Hematopoietic multipotent progenitor cell treated with erythropoietin and hydrocortisone succinate and interleukin-3 and kit ligand, for 15 days (in vitro differentiated cells): ENCODE measurements around the gene NET1.

Experiments
- DNase-seq: peaks from one replicate; pipeline ENCODE4 v3.0.0-alpha.2; 2015; ENCODE audit warnings: low spot score

The NET1 gene

DNA sequence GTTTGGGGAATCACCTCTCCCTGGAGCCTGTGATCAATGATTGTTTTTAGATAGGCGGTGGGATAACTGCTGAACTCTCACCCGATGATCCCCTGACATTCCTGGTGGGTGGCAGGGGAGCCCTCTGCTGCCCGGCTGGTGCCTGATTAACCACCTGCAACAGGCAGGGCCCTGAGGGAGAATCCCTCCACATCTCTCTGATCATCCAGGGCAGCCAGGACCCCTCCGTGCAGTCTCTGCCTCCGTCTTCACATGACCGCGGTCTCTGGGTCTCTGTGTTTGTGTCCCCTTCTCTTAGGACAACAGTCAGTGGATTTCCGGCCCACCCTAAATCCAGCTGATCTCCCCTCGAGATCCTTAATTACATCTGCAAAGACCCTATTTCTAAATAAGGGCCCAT lies 69.7 kb downstream of the NET1 start:
- no peak for DNase-seq

DNA sequence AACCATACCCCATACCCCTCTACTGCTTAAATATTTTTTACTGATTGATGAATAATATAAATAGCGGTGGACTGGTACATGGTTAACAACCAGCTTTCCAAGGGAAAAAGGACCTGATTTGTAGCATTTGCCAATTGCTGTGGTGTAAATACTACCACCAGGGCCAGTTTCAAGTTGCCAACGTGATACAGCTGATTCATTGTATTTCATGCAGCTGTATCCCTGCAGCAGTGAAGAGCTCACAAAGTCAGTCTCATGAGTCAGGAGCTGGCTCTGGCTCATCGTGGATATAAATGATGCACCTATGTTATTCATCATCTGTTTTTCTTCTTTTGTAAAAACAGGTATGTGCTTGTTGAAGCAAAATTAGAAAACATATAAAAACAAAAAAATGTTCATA lies 71.8 kb downstream of the NET1 start:
- DNase-seq, result no peak

DNA sequence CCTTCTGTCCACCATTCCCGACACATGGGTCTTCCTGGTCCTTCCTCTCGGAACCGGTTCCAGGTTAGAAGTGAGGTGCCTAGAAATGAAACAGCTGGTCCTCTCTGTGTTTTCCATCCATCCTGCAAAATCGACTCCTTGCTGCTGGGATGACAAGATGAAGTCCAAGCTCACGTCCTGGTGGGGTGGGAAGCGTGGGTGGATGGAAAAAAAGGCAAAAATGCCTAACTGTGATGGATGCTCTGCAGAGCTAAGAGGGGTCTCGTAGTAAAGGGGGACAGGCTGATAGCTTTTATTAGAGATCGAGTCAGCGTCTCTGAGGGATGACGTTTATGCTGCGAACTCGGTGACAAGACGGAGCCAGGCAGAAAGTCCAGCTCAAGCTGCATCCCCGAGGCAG lies 72.9 kb downstream of the NET1 start:
- DNase-seq, result no peak

DNA sequence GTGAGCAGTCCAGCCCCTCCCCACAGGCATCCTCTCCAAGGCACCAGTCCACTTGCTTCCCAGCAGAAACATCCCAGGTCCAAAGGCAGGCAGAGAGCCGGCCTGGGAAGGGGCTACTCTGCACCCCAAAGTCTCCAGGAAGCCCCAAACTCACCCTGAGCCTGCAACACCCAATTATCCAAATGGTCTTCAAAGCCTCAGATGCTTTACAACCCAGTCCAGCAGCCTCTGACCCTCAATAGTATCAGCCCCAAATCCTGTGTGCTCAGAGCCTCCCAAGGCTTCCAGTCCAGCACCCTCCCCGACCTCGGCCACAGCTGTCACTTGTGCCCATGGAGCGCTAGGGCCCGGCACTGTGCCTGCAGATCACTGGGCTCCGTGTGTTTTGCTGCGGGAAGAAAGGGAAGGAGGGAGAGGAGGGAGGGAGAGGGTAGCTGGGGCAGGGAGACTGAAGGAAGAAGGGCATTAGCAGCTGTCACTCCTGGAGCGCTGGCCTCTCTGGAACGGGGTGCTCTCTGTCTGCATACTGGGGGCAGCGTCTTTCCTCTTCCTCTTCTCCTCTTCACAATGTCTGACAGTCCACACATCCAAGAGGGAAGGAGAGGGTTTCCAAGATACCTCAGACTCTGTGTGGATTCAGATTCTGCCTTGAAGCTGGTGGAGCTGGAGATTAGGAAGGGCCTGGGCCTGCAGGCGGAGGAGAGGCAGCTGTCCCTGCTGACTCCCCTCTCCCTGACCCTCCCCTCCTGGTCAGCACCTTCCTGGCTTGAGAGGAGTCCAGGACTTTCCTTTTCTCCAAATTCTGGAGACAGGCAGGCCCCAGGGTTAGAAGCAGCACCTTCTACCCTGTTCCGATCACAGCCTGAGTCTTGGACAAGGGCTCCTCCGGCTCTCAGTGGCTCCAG lies 73.8 kb downstream of the NET1 start:
- DNase-seq, result no peak

DNA sequence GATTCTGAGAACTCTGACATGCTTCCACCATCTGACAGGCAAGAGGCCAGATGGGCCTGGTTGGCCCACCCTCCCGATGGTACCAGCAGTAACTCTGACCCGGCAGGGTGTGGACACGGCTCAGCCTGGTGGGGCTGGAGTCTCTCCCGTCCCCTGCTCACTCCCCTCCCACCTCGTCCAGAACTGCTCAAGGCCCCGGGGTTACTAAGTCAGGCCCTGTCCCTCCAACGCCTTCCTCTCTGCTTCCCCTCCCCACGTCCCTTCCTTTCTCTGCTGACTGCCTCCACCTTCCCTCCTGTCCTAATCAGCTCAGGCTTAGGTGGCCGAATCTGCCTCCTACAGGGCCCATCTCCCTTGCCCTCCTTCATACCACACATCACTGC lies 74.5 kb downstream of the NET1 start:
- DNase-seq, result no peak

DNA sequence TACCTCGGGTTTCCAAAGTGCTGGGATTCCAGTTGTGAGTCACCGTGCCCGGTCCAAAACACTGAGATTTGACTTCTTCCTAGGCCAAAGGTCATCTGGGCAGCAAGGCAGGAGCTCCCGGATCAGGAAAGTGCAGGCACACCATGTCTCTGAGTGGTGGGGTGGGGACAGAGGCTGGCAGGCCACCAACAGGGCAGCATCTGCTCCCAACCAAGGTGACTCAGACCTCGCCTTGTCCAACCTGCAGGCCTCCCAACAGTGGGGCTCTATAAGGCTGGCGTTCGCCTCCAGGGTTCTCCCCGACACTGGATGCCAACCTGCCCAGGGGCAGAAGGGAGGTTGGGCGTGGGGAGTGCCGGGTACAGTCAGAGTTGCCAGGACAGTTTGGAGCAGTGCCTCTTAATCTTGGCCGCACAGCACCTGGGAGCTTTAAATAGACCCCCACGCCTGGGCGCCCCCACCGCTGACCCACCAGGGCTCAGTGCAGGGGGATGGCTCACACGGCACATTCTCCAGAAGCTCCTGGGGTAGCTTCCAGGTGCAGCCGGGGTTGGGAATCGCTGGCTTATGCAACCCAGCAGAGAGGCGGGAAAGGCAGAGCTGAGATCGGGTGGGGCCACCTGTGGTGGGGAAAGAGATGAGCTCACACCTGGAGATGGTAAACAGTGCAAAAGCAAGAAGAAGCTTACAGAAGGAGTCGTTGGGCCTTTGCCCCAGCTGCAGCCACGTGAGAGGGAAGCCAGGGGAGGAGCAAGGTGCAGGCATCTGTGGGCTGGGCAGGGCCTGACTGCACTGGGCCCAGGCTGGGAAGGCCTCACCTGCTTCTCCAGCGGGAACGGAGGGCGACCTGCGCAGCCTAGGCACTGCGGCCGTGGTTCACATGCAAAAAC lies 76.2 kb downstream of the NET1 start:
- no peak for DNase-seq

DNA sequence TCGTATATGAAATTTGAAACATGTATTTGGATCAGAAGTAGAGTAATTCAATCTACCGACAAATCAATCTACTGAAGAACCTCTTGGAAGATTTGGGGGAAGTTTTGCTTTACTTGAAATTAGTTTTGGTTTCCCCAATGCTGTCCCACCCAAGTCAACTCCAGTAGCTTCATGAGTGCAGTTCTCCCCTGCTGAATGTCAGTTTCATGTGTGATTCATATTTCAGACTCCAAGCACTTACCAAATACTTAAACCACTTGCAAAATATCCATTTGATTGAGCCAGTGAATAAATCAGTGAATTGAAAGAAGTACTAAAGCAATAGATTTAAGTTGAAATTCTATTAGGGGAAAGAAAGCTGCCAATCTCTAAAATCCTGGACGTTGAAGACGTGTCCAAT lies 77.7 kb downstream of the NET1 start:
- no peak for DNase-seq

DNA sequence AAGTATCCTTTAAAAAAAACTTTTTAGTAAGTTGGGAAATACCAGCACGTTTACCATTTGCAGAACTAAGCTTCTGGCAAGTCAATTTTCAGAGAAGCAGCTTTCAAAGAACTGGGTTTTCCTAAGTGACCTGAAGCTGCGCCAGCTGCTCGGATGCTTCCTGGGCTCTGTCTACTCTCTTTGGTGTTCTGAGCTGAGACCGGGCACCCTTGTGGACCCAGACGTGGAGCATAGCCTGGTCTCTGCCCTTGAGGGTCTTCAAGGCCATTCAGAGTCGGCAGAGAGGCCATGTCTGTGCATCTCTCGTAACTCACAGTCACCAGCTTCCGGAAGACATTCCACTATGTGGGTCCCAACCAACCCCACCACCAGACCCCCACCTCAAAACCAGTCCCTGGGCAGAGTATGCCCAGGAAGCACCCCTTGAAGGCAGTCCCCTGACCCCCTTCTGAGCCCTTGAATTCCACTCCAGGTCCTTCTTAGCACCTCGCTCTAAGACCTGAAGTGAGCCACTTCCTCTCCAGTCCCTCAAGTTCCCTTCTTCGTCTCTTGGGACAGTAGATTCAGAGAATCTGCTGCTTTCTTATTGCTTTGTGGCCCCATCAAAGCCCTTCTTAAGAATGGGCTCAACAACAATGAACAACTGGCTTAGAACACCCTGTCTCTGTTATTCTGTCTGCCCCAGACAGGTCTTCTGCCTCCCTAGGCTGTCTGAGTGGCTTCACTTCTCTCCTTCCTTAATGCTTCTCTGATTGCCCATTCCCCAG lies 78.5 kb downstream of the NET1 start:
- DNase-seq, result no peak

DNA sequence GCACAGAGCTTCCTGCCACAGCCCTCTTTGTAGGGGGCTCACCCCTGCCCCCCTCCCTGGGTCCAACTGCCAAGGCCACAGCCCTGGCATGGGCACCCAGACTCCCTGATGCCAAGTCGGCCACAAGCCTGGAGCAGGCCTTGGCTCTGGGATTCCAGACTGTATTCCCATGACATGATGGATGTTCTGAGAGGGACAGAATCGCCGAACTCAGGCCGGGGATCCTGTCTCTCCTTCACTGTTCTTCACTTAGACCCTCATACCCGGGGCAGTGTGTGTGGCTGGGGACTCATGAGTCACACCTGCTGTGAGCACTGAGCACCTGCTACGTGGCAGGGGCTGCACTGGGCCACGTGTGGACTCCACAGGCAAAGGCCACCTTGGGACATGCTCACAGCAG lies 79.1 kb downstream of the NET1 start:
- DNase-seq, result no peak

DNA sequence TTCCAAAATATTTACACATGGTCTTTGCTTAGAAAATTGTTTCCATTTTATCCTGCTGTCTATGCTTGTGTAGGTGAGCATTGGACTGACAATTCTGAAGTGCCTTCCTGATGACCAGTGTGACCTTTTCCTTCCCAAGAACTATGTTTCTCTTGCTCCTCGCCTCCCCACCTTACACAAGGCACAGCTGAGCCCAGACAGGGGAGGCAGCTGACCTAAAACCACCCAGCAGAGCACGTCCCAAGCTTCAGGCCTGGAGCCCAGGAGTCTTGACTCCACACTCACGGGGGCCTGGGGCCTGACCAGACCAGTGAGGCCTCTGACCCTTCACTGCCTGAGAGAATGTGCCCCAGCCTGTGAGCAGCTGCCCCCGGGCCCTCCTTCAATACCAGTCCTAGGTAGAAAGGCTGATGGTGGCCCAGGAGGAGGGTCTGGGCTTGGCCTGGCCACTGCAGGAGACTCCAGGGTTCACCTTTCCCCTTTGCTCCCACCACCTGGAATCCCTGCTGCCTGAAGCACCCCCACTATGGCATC lies 80.0 kb downstream of the NET1 start:
- DNase-seq, result no peak

DNA sequence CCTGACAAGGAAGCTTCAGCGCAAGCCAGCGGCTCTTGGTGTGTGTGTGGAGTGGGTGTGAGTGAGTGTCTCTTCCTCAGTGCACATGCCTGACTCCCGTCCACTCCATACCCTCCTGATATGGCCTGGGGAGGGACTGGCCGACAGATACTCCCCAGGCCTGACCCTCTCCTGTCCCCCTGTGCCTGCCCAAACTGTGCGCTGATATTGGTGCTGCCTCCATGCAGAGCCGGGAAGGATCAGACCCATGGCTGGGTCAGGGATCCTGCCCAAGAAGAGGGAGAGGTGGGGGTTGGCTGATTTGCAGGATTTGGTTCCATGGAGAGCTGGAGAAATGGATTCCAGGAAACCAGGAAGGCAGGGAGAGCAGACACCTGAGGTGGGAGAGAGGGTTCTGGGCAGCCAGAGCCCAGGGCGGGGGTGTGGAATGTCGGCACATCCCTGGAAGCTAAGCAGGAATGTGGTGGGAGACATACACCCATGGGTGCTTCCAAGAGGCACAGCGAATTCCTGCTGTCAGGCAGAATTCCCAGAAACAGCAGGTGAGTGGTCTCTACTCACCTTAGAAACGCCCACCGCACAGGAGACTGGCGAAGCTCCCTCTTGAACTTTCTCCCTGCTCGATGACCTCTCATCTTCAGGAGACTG lies 80.7 kb downstream of the NET1 start:
- DNase-seq, result no peak

DNA sequence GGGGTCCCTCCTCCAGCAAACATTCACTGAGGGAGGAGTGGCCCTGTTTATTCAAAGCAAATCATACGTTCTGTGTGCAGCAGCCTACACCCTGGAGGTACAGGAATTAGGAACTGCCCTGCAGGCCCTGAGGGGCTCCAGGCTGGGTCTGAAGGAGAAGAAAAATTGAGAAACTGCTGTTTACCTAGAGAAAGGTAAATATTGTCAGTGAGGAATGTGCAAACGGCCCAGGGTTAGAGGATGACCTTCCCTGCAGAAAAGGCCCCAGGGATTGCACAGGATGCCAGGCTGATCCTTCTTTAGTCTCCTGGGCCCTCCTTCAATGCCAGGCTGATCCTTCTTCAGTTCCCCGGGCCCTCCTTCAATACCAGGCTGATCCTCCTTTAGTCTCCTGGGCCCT lies 81.3 kb downstream of the NET1 start:
- no peak for DNase-seq

DNA sequence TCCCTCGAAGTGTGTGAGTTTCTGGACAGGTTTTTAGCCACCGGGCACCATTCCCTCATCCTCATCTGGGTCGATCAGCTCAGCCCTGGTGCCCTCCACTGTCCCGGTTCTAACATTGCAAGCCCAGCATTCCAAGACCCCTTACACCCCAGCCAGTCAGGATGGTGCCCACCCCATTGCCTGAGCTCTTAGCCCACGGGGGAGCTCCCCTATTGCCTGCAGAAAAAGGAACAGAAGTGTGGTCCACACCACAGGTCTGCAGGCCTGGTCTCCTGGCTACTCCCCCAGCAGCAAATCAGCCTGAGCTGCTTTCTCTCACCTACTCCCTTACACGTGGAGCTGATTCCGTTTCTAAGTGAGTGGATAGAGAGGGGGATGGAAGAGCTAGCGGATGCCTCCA lies 82.3 kb downstream of the NET1 start:
- DNase-seq, result no peak

DNA sequence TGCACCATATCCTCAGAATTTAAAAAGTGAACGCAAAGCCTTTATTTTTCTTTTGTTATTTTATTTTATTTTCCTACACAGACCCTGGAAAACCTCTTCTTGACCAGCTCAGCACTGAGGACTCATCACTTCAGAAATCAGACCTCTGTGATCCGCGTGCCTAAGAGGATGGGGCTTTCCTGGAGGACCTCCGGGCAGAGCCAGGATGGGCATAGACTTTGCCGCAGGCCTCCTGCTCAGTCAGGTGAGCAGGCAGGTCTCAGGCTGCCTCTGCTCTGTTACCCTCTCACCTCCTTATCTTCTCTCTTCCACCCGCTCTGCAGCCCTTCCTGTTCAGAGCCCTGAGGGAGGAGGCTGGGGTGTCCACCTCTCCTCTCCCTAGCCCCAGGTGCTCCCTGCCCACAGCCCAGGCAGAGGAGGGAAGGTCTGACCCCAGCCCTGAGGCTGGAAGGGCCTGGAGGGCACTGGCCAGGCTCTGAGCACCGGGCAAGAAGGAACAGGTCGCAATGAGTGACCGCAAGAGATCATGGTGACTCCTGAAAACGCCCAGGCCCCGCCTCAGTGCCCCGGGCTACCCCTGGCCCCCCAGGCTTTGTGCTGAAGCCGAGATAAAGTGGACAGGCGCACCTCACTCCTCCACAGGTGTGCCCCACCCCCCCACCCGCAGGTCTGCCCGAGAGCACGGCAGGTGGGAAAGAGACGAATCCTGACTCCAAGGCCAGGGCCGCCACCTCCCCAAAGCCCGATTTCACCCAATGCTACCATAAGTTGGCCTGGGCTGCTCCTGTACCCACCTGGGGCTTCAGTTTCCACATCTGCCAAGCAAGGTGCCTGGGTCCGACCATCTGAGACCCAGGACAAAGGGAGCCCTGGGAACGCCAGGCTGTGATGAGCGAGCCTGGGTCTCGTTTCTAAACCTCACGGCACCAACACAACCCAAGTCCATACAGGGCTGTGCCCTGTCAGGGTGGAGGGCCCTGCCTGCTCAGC lies 84.2 kb downstream of the NET1 start:
- no peak for DNase-seq

DNA sequence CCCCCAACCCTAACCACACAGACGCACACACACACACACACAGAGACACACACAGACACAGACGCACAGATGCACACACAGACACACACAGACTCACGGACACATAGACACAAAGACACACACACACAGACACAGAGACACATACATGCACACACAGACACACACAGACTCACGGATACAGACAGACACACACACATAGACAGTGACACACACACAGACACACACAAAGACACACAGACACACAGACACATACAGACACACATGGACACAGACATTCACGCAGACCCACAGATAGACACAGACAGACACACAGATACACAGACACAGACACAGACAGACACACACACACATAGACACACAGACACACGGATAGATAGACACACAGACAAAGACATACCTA lies 84.9 kb downstream of the NET1 start:
- no peak for DNase-seq

DNA sequence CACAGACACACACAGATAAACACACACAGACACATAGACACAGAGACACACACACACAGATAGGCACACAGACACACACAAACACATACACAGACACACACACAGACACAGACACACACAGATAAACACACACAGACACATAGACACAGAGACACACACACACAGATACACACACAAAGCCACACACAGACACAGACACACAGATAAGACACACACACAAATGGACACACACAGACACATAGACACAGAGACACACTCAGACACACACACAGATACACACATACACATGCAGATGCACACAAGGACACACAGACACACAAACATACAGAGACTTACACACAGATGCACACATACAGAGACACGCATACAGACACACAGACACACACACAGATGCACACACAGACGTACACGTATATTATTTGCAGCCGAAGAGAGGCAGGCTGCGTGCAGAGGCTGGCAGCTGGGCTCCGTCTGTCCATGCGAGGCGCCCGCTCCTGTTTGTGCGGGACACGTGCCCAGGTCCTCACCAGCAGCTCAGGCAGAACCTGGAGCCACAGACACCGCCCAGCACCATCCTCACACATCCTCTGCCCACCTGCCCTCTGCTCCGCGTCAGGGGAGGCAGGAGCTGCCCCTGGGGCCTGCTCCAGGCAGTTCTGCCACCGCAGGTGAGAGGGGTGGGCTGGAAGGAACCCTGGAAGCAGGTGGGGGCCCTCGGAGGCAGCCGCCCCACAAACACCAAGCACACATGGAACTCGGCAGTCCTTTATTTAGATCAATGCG lies 85.8 kb downstream of the NET1 start:
- no peak for DNase-seq

DNA sequence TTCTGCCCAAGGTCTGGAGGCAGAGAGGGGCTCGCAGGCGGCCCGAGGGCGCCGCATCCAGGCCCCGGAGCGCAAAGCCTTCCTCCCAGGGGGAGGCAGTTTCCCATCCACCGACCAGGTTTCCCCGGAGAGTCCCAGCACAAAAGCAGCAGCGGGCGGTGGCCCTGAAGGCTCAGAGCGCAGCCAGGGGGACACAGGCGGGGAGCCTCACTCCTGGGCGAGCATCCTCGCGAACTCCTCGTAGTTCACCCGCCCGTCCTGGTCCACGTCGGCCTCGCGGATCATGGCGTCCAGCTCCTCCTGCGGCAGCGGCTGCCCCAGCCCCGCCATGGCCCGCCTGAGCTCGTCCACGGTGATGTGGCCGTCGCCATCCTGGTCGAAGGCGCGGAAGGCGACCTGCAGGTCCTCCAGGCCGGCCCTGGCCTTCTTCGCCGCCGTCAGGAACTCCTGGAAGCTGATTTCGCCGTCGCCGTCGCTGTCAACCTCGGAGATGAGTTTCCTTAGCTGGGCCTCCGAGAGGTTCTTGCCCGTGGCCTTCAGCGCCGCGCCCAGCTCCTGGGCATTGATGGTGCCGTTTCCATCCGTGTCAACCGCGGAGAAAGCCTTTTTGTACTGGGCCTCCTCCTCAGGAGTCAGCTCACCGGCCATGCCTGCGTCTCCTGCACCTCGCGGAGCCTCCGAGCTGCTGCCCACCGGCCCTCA lies 86.6 kb downstream of the NET1 start:
- DNase-seq, result no peak

DNA sequence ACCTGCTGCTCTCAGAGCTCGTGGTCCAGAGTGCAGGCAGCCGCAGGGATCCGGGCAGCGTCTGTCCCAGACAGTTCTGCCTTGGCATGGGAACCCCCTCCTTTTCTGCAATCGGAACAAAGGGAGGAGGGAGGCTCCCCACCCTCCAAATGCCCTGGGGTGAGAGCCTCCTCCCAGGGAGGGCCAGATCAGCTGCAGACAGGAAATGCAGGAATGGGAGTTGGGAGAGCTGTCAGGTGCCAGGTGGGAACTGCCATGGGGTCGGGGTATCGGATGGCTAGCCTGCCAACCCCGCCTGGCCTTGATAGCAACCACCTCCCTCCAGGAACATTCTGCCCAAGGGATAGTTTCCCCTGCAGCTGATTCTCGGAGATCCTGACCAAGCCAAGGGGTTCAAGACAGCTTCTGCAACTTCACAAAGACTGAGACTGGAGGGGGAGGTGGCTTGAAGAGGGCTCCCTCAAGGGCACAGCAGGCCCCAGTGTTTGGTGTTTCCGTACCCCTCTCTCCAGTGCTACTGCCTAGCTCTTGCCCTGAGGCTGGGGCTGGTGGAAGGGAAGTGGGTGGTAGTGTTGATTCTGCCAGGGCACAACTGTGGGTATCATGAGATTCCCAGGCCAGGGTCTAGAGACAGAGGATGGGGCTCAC lies 87.3 kb downstream of the NET1 start, which contains the start of gene CALML5:
TSS of gene CALML5 (minus strand) at position 78 of the 648 bp plus-strand sequence. CDS start 132 bp downstream, outside the sequence.
- no peak for DNase-seq
